AG09319 (cell line): Measurements from ENCODE around the gene DOCK10.
"Not testable (repeated sequence)": the region's sequence is repeated elsewhere in the genome, so short reads cannot be mapped to it uniquely, and the experiment has no call there.

Experiments
- DNase-seq: peaks from one replicate; pipeline ENCODE4 v3.0.0-alpha.2; 2010; ENCODE audit warnings: low read depth; ENCODE audit errors: extremely low read depth
- CTCF ChIP-seq: IDR thresholded peaks from 2 replicates; pipeline ENCODE4 v1.5.1; 2011; ENCODE audit warnings: low read depth, mild to moderate bottlenecking, inconsistent platforms, low read length, moderate library complexity

The DOCK10 gene

GRCh38 chr2:225065882-225066281 lies 23.6 kb upstream of the DOCK10 start:
- no peak for DNase-seq
- TF ChIP-seq CTCF = no peak

GRCh38 chr2:225064928-225065327 lies 22.7 kb upstream of the DOCK10 start:
- TF ChIP-seq CTCF = no peak
- DNase-seq = no peak

- no peak for DNase-seq
- no peak for TF ChIP-seq CTCF
Measured at GRCh38 chr2:225064362-225064761, 22.1 kb upstream of the DOCK10 start.

- TF ChIP-seq CTCF = no peak
- DNase-seq = no peak
Measured at GRCh38 chr2:225056330-225057073, 14.2 kb upstream of the DOCK10 start.

- no peak for DNase-seq
- TF ChIP-seq CTCF = no peak
Measured at GRCh38 chr2:225055714-225056113, 13.4 kb upstream of the DOCK10 start.

- no peak for DNase-seq
- no peak for TF ChIP-seq CTCF
Measured at GRCh38 chr2:225052703-225053102, 10.4 kb upstream of the DOCK10 start.

- DNase-seq = not testable (repeated sequence)
Measured at GRCh38 chr2:225047502-225047901, 5.2 kb upstream of the DOCK10 start.

GRCh38 chr2:225042800-225043167 lies 516 bp upstream of the DOCK10 start:
- DNase-seq = no peak
- no peak for TF ChIP-seq CTCF
